Head of caudate nucleus (tissue), 42 donors: ENCODE data around the gene GRIA1.
A peak's percentile ranks its signal among the peaks of the same experiment; 100 is the strongest.

Experiments
- DNase-seq, 42 donors: peaks; one replicate each; pipeline versions ENCODE4 v3.0.0 to v3.0.0-alpha.2; 2020 to 2021; ENCODE audit warnings: mixed read lengths in 7 of 42
- intact Hi-C: fragments of 100-400 bp; cut with DNase I; formaldehyde crosslinking; loops from one replicate; pipeline ENCODE4 v1.15.0; 2022

Gene GRIA1

GRCh38 chr5:153782589-153783361 lies 292.3 kb downstream of the GRIA1 start:
- no peak for DNase-seq
- intact Hi-C loops: no loop called here

DNA sequence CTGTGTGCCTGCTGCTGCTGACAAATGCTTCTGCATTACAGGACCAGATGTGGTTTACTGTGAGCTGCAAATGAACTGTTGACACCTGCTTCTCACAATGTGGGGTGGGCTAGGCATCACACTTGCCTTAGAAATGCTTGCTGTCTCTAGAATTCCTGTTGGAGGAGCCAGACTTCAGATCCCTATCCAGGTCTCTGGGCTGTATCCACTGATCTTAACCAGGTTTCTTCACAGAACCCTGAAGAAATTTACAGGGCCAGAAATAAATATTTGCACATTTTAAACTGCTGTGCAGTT lies 292.8 kb downstream of the GRIA1 start:
- no peak for DNase-seq
- intact Hi-C loops: no loop called here

DNA sequence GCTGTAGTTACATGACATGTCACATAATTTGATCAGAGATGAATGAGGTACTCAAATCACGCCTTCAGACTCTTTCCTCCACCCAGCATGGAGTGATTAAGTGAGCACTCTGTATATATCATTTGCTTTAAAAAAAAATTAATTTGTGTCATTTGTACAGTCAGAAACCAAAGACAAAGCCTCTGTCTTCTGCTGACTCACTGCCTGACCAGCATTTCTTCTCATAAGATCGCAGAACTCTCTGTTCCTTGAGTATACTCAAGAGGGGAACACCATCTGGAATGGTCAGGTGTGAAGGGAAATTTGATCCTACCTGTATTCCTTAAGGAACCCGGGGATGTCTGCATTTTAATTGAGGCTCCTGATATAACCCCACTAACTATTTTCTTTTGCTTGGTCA lies 293.8 kb downstream of the GRIA1 start:
- intact Hi-C loops: no loop called here

GRCh38 chr5:153791339-153791738 lies 300.9 kb downstream of the GRIA1 start:
- no peak for DNase-seq
- intact Hi-C loops: no loop called here

More for the DNA sequence above, 293.8 kb downstream of the GRIA1 start:
- peak in 3 of 42 donors; percentile 11 to 38 (median 25) for DNase-seq

DNA sequence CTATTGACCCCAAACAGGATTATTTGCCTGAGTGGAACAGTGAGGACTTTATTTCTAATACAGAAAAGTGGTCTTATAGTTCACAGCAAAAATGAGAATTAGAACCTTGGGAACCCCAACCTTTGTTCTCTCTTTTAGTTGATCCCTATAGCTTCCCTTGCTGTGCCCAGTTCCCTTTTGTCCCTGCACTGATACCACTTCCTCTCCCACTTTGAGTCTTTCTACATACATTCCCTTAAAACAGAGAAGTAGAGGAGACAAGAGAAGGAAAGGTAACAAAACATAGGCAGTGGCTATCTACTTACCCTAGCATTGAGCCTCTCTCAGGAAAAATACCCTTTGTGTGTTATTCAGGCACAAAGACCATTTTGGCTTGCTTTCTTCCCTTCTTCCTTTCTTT lies 301.8 kb downstream of the GRIA1 start:
- intact Hi-C loops: no loop called here
- peak in 1 of 42 donors; percentile 9 for DNase-seq

DNA sequence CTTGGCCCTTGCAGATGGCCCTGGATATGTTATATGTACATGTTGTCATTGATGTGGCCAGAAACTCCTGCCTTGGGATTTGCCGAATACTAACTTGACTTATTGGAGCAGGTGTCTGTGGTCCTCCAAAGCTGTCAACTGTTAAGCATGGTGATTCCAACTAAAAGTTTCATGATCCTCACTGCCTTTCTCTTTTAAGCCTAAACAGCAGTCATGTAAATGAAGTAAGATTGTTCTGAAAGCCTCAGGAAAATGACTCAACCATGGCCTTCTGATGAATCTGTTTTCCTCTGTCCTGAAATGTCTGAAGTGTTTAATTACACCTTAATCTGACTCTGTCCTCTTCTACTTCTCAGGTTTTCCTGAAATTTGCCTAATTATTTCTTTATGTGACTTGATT lies 303.2 kb downstream of the GRIA1 start:
- no peak for DNase-seq
- intact Hi-C loops: no loop called here

DNA sequence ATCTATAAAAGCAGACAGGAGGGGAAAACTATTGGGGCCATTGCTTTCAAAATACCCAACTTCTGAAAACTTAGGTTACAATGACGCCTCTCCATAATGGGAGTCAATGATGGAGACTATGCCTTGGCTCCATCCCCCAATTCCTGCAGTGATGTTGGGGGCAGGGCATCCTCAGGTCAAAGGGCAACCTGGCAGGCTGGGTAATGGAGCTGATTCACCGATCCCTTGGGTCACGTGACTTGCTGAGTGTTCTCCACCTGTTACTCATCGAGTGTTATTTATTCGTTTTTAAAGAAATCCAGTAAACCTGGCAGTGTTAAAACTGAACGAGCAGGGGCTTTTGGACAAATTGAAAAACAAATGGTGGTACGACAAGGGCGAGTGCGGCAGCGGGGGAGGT lies 303.9 kb downstream of the GRIA1 start:
- no peak for DNase-seq

DNA sequence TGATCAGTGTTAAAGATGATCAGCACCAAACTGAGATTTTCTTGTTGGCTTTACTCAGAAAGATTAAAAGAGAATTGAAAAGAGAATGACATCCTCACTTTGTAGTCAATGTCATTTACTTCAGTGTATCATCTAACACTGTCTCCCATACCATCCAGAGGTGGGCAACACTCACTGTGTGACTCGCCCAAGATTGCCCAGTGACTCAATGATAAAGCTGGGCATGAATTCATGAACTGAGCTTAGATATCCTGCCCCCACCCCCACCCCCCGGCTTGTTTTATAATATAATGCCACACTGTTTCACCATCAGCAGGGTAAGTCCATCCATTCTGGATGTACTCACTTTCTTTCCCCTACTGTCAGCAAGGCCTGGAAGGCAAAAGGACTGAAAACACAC lies 306.1 kb downstream of the GRIA1 start:
- no peak for DNase-seq
- intact Hi-C loops: no loop called here

More for the DNA sequence above, 303.9 kb downstream of the GRIA1 start:
- intact Hi-C loops: no loop called here

- intact Hi-C loops: no loop called here
- DNase-seq: peak in 21 of 42 donors; percentile 6 to 70 (median 35)
Measured at GRCh38 chr5:153797484-153797883, 307.0 kb downstream of the GRIA1 start.

- intact Hi-C loops: no loop called here
- peak in 23 of 42 donors; percentile 3 to 61 (median 24) for DNase-seq
Measured at GRCh38 chr5:153798830-153799229, 308.4 kb downstream of the GRIA1 start.

GRCh38 chr5:153799466-153799865 lies 309.0 kb downstream of the GRIA1 start:
- intact Hi-C loops: no loop called here
- no peak for DNase-seq

DNA sequence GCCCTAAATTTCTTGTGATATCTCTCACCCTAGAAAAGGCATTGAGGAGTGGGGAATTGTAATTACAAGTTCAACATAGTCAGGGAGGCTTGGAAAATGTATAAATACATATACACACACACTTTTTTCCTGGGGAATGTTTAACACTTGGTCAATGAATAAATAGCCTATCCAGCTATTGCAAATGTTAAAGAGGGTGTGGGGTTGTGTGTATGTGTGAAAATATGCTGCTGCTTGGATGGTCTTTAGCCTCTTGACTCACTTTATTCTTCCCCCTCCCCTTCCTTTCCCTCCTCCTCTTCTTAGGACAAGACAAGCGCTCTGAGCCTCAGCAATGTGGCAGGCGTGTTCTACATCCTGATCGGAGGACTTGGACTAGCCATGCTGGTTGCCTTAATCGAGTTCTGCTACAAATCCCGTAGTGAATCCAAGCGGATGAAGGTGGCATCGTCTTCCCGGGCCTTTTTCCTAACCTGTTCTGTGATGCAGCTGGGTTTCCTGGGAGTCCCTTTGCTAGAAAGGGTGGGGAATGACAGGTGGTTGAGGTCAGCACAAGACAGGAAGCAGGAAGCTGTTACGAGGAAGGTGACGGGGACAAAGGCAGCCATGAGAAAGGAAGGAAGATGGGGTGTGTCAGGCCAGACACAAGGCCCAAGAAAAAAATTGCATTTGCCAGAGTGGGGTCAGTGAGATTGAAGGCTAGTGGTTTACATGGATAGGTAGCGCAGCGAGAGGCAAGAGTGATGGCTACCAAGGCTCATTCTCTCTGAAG lies 311.8 kb downstream of the GRIA1 start:
- DNase-seq: no peak
- intact Hi-C loops: no loop called here

DNA sequence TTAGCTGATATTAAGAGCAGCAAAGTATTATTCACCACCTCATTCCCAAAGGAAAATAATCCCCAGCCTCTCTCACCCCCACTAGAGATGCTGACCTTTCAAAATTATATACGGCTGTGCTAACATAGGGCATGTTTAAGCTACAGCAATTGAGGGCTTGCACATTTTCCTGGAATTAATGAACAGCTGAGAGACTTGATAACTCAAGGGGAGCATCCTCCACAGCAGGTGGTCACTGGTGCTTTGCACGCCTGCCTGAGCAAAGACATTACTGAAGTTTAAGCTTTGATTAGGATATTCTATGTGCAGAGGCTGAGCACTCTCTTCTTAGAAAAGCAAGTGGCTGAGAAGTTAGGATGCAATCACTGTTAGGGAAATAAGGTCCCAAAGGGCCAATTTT lies 317.3 kb downstream of the GRIA1 start:
- intact Hi-C loops: no loop called here
- DNase-seq: no peak

DNA sequence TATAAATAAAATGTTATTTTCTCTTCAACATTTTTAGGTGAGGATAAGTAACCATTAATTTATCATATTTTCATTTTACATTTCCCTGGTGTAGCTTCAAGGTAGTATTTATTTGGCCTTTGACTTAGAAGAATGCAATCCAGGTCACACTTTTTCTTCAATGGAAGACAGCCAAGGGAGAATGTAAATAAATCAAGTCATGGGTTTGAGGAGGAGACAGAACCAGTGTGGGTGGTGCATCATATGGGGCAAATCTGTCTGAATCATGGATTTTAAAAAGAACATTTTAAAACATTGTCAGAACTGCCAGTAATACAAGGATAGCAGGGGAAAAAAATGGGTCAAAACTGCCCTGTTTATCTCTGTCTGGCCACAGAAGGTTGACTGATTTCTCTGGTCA lies 318.7 kb downstream of the GRIA1 start:
- DNase-seq: peak in 7 of 42 donors; percentile 16 to 65 (median 23)
- intact Hi-C loops: no loop called here

DNA sequence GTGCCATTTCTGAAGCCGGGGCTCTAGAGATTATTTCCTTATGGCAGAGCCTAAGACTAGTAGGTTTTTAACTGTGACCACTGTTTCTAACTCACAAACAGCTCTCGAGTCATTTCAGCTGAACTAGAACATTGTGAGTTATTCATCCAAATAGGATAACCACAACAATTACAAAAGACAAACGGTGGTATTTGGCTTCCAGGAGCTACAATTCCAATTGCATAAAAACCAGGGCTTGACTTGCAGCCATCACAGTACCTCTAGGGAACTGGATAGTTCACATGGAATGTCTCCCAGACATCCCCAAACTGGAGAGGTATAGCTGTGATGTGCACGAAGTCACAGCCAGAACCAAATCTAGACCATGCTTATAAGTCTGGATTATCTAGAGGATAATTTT lies 323.4 kb downstream of the GRIA1 start:
- no peak for DNase-seq
- intact Hi-C loops: no loop called here

- intact Hi-C loops: no loop called here
- DNase-seq: no peak
Measured at GRCh38 chr5:153816870-153817269, 326.4 kb downstream of the GRIA1 start.

DNA sequence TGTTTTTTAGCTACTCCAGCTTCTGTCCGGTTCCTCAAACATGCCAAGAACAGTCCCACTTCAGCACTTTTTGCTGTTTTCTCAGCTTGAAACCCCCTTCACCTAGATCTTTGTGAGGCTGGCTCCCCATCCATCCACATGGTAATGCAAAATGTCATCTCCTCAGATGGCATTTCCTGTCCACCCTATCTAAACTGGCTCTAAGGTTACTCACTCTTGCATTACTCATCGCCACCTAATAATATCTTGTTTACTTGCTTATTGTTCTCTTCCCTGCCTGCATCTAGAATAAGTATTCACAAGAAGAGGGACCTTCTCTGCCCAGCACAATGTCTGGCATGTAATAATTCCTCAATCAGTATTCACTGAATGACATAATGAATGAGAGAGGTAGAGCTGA lies 328.2 kb downstream of the GRIA1 start:
- DNase-seq: no peak
- intact Hi-C loops: no loop called here

DNA sequence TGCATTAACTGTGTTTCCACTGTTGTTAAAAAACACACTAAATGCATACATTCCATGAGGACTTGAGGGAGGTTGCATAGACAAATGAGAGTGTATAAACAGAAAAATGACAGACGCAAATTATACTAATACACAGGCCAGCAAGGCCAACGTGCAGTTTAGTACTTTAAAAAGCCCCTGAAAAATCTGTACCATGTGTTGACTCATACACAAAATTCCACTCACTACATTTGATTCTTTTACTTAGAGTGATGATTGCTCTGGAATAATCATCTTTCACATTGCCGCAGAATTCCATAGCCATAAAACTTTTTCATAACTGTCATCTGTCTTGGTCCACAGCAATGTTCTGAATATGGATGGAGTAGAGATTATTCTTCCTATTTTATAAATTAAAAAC lies 332.6 kb downstream of the GRIA1 start:
- intact Hi-C loops: no loop called here
- DNase-seq: no peak

DNA sequence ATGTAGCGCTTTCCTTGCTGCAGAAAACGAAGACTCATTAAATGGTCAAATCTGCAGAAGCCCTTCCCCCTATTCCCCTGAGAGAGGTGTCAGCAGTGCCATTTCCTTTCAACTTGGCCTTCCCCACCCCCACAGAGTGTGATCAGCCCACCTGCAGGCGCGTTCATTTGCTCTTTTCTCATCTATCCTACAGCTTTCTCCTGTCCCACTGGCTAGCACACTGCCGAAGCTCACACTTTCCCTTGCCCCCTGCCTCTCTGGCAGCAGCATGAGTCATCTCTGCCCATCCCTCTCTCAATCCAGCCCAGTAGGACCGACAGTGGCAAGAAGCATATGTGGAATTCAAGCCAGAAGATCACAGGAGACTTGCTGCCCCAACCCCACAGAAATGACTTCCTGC lies 334.4 kb downstream of the GRIA1 start:
- no peak for DNase-seq
- intact Hi-C loops: no loop called here

DNA sequence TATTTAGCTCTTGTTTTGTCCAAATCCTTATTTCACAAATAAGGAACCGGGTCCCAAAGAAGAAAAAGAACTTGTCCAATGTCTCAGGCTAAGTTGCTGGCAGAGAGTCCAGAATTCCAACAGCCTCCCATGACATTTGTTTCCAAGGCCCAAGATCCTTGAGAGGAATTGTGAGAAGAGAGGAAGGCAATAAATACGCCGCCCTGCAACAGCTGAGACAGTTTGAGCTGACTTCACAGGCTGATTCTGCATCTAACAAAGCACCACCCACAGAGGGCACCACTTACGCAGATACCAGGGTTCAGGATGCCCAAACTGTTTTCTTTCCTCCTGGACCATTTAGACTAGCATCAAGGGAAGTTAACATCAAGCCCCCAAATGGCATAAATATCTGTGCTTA lies 336.9 kb downstream of the GRIA1 start:
- DNase-seq: peak in 27 of 42 donors; percentile 2 to 53 (median 32)
- intact Hi-C loops: no loop called here
